Stimulated activated CD4-positive, alpha-beta T cell treated with anti-CD3 and anti-CD28 coated beads, Interleukin-4, amount 100 ng/mL, for 4 hours (primary cell): Measurements from ENCODE around the gene FGGY.
"Not testable (repeated sequence)": the region's sequence is repeated elsewhere in the genome, so short reads cannot be mapped to it uniquely, and the experiment has no call there.

Source experiments
- DNase-seq, 2 experiments: peaks; one replicate each; pipeline ENCODE4 v3.0.0-alpha.2; 2020

The FGGY gene

GRCh38 chr1:59296358-59297256 is at the start of gene FGGY:
TSS of gene FGGY (plus strand) at chr1:59297094. CDS start at chr1:59321550, 24,456 bp downstream.
- peak; percentile 61 to 66 for DNase-seq

DNA sequence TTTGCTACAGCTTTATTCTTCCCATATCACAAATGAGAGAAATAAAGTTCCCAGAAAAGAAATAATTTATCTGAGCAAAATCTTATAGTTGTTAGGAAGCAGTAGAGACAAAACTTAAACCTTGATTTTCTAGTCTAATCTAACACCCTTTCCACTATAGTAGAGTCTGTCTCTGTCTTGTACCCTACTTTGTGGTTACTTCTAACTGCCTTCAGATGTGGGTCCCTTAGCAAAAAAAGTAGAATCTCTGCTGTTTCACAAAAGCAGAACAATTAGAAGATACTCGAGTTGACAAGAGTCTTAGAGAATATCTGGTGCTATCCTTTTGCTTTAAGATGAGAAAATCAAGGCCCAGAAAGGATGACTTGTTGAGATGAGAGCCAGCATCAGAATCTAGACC is 48.1 kb upstream of the FGGY start:
- DNase-seq: no peak

GRCh38 chr1:59249396-59250137 is 47.3 kb upstream of the FGGY start:
- no peak for DNase-seq

DNA sequence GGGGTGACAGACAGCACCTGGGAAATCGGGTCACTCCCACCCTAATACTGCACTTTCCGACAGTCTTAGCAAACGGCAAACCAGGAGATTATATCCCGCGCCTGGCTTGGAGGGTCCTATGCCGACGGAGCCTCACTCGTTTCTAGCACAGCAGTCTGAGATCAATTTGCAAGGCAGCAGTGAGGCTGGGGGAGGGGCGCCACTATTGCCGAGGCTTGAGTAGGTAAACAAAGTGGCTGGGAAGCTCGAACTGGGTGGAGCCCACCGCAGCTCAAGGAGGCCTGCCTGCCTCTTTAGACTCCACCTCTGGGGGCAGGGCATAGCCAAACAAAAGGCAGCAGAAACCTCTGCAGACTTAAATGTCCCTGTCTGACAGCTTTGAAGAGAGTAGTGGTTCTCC is 45.8 kb upstream of the FGGY start:
- DNase-seq: not testable (repeated sequence)

- not testable (repeated sequence) for DNase-seq
Observed at GRCh38 chr1:59256429-59256828, 40.5 kb upstream of the FGGY start.

DNA sequence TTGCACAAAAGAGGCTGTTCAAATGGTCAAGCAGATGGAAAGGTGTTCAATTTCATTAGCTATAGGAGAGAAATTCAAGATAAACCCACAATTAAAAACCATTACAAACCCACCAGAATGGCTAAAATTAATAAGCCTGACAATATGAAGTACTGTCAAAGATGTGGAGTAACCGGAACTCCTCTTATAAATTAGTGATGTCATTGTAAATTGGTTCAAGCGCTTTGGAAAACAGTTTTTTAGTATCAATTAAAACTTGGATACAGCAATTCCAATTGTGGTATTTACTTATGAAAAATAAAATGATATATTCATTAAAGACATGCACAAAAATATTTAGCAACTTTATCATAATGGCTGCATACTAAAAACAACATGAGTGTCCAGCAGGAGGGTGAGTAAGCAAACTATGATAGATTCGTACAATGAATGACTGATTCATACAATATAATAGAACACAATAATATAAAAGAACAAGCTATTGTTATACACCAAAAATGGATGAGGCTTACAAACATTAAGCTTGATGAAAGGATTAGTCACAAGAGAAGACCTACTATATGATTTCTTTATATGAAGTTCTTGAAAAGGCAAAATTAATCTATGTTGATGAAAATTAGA is 38.4 kb upstream of the FGGY start:
- DNase-seq: no peak

GRCh38 chr1:59261537-59261936 is 35.4 kb upstream of the FGGY start:
- no peak for DNase-seq

- DNase-seq: no peak
Observed at GRCh38 chr1:59262631-59263030, 34.3 kb upstream of the FGGY start.

DNA sequence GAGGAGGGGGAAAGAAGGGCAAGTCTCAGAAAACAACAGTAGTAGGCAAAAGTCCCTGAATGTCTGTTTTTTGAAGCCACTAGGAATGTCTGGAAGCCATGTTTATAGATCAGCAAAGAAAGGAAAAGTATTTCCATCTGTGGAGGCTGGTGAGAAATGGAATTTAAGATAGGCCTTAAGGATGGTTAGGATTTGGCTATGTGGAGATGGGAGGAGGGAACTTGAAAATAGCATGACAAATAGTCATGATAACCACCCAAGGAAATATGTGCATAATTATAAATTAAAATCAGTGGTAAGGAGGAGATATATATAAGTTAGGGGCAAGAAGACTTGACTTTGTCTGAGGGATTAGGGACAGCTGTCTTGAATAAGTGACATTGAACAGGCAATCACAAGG is 33.8 kb upstream of the FGGY start:
- DNase-seq: no peak

DNA sequence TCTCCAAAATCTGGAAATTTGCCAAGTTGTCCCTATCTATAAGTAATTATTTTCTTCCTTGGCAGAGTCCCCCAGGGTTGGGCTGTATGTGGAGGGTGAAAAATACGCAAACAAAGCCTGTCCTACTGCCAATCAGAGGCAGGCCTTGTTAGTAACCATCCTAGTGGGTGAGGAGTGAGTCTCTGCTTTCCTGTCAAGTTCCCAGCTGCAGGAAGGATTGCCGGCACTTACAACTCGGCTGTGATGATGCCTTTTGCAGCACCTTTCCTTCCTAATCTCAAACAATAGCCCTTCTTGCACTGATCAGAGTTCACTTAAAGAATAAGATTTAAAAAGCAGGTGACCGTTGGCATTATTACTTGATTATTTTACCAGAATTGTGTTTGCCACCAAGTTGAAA is 31.3 kb upstream of the FGGY start:
- no peak for DNase-seq

DNA sequence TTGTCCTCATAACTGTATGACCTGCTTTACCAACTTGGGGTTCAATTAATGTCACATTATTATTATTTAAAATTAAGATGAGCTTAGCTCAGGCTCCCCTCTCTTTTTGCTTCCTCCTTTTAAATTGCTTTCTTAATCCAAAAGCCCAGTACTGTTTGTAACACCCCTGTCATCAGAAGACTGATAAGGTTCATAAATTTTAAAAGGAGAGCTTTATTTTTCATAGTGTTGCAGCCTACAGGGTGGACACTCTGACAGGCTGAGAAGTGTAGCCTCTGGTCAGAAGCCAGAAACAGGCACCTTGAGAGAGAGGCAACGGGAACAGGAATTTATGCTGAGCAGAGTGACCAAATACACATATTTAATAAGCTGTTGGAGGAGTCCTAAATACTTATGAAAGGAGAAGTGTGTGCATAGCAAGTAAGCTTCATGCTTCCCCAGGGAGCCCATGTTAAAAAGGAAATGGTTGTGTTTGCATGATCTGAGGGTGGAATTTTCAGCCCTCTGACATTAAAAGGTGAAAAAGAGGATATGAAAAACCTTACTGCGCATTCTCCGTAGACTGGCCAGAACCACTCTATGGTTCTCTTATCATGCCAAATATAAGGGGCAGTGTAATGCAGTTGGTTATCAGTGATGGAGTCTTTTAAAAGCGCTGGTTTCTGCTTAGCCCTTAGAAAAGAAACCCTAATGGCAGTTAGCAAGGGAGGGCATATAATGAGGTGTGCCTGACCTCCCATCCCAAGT is 30.5 kb upstream of the FGGY start:
- DNase-seq: no peak

- no peak for DNase-seq
Observed at GRCh38 chr1:59266927-59267293, 30.0 kb upstream of the FGGY start.

DNA sequence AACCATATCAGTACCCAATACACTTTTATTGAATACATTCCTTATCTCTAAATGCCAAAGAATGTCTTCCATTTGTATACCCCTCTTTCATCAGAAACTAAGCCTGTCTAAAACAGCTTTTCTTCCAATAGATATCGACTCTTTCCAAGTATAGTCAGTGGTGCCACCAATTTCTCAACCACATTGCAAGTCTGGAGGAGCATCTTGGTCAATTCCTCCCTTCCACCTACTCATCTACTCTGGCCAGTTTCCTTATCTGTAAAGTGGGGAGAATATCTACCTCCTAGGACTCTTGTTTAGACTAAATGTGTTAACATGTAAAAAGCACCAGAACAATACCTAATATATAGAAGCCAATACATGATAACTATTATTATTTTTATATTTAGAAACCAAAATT is 28.5 kb upstream of the FGGY start:
- no peak for DNase-seq

DNA sequence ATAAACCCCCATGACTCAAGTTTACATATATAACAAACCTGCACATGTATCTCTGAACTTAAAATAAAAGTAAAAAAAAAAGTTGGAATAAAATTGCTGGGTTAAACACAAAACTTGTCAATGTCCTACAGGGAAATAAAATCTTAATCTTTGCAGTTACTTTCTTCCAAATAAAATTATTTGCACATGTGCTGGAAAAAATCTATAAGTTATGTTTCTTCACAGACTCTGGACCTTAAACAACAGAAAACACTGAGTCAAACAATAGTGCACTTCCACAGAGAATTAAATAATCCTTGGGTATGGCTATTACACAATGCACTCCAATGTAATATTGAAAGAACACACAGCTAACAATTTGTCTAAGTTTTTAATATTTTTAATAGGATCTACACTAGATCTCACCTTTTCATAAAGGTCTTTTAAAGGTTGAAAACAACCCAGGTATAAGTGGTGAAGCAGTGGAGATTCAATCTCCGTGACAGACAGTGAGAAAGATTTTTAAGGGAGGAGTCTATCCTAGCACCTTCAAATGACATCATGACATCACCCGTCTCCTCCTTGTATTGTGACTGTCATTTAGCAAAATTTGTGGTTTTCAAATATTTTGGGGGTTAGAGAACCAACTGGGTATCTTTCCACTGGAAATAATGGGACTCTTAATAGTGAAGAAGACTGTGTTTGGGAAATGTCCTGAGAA is 25.2 kb upstream of the FGGY start:
- no peak for DNase-seq

- no peak for DNase-seq
Observed at GRCh38 chr1:59272507-59272906, 24.4 kb upstream of the FGGY start.

GRCh38 chr1:59276439-59276851 is 20.4 kb upstream of the FGGY start:
- DNase-seq: no peak

GRCh38 chr1:59278780-59279354 is 18.0 kb upstream of the FGGY start:
- DNase-seq: no peak

DNA sequence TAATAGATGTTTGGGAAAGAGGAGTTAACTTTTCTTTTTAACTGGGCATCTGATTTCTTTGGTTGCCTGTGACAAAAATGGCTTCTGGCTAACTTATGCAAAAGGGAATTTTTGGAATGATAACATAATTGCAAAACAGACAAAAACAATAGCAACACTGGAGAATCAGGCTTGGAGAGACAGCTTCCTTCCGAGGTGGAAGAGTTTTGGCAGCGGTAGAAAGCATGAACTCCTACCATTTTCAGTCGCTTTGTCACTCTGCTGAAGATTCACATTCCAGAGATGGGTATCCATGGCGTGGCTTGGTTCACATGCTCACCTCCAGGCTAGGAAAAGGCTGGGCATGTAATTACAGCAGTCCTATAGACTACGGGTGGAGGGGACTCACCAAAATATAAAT is 17.2 kb upstream of the FGGY start:
- DNase-seq: no peak

- DNase-seq: no peak
Observed at GRCh38 chr1:59282951-59283350, 13.9 kb upstream of the FGGY start.

DNA sequence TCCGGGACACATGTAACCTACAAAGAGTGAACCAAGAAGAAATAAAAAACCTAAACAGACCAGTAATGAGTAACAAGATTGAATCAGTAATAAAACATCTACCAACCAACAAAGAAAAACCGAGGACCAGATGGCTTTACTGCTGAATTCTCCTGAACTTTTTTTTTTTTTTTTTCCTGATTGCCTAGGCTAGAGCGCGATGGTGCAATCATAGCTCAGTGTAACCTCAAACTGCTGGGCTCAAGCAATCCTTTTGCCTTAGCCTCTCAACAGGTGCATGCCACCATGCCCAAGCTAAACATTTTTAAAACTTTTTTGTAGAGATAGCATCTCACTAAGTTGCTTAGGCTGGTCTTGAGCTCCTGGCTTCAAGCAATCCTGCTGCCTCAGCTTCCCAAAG is 11.2 kb upstream of the FGGY start:
- no peak for DNase-seq

- DNase-seq: no peak
Observed at GRCh38 chr1:59288046-59288445, 8.8 kb upstream of the FGGY start.

- DNase-seq: no peak
Observed at GRCh38 chr1:59289570-59289969, 7.3 kb upstream of the FGGY start.
